HepG2 (cell line): Measurements from ENCODE around the gene CREBBP.

Experiments
- RFX5 ChIP-seq: IDR thresholded peaks from 2 replicates; pipeline ENCODE4 v1.6.1; 2011; ENCODE audit warnings: low read depth, low read length, improper control_type of control experiment
- ZNF773 ChIP-seq: sonication (generic); formaldehyde crosslinking; IDR thresholded peaks from 2 replicates; pipeline ENCODE4 v1.4.0; 2020; ENCODE audit warnings: missing genetic modification reagents, borderline replicate concordance
- ZNF83 ChIP-seq: sonication (generic); formaldehyde crosslinking; IDR thresholded peaks from 2 replicates; pipeline ENCODE4 v1.4.0; 2020; ENCODE audit warnings: missing genetic modification reagents, mild to moderate bottlenecking, borderline replicate concordance

- no peak for TF ChIP-seq ZNF83 (CRISPR knock-in tag)
- no peak for TF ChIP-seq ZNF773 (CRISPR knock-in tag)
- no peak for TF ChIP-seq RFX5
These were observed 43.9 kb downstream of the CREBBP start for GRCh38 chr16:3836641-3837040.
